Hematopoietic multipotent progenitor cell treated with erythropoietin and hydrocortisone succinate and interleukin-3 and kit ligand, for 6 days (in vitro differentiated cells): ENCODE results near the gene INKA2.
"Not testable (repeated sequence)": the region's sequence is repeated elsewhere in the genome, so short reads cannot be mapped to it uniquely, and the experiment has no call there.

Source experiments
- DNase-seq: peaks from one replicate; pipeline ENCODE4 v3.0.0-alpha.2; 2015

INKA2 gene

DNA sequence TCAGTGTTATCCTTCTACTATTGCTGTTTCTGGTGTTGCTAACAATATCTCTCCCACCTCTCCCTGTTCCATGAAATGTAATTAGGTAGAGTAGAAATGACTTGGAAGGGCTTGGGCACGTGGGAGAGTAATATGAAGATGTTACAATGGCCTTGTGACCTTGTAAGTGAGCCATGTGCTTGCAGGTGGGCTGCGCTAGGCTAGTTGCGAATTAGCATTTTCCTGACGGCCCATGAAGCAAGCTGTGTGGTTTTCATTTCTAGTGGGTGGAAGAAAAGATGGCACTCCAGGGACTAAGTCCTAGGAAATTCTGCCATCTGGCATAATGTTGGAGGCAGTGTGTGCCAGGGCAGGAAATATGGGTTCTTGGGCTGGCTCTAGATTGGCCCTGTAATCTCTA, 8.8 kb upstream of the INKA2 start:
- DNase-seq = no peak

DNA sequence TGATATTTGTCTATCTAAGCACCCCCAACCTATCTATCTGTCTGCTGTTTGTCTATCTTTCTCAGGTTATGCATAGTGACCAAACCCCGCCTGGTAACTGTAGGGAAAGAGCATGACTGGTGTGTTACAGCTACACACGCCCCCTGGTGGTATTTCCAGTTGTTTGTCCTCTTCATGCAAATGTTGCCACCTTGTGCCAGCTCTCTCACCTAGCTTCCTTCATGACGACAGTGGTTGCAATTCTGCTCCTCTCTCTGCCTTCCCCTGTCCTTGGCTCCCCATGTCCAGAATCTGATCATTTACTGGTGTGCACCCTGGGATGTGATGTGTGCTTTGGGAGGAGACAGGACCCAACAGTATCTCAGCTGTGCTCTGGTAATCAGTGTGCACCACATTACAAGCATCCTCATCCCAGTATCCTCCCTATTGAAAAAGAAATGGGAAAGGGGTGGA, 8.1 kb upstream of the INKA2 start:
- peak; percentile 95 for DNase-seq

DNA sequence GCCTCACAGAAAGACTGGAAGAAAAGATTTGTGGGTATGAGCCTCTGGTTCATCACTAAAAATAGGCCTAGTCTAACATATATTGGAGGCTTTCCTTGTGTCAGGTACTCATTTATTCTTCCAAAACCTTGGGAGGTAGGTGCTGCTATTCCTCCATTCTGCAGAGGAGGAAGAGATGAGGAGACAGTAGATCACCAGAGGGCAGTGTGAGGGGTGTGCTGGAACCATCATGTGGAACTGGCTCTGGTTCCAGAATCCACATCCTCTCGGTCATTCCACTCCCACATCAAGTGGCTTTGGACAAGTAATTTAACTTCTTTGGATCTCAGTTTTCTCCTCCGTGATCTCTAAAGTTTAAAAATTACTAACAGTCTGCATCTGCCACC, 7.4 kb upstream of the INKA2 start:
- DNase-seq = peak; percentile 18

DNA sequence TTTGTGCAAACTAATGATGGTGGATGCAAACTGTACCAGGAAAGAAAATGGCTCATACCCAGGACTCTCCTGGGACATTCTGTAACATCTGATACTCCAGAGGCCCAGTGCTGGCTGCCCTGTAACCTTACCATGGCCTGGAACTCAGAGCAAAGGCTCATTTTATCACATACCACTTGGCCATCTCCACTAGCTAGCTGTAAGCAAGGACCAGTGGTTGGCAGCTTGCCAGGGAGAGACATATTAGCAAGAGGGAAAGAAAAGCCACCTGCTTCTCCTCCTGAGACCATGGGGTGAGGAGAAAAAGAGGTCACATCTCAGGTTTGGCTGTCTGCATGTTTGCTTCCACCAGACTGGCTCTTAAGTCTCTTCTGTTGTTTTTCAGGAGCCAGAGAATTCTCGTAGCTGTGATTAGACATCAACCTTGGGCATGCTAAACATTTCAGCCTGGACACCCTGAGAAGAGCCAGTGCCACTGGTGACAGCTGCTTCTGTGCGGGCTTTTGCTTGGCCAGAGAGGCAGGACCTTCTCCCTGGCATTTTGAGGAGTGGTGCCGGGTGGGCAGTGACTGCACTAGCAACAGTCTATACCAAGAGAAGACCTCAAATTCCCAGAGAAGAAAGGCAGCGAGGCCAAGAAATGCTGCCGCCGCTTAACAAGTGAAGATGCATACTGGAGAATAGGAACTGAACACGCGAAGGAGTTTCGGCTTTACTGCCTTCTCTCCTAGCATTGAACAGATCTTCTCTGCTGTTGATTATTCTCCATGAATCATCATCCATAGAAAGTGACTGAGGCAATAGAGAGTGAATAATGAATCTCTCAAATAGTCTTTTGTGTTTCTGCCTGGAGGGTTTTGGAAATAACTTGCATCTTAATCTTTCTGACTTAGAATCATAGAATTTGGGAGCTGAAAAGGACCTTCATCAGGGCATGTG, 6.7 kb upstream of the INKA2 start:
- DNase-seq = peak; percentile 74

DNA sequence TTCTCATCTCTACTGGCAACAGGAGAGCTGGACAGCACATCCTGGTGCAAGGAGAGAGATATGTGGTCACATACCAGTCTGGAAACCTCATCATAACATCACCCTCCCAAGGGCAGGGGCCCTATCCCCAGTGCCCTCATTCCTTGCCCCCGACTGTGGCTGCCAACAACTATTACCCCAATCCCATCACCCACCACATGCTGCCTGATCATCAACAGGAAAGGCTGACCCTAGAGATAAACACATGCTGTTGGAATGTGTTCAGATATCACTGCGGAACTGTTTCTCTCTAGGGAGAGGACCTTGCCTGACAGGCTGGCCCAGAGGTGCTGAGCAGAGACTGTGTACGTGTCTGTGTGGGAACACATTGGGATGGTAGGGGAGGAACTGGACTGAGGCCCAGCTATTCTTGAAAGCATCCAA, 4.5 kb upstream of the INKA2 start:
- DNase-seq = peak; percentile 86

DNA sequence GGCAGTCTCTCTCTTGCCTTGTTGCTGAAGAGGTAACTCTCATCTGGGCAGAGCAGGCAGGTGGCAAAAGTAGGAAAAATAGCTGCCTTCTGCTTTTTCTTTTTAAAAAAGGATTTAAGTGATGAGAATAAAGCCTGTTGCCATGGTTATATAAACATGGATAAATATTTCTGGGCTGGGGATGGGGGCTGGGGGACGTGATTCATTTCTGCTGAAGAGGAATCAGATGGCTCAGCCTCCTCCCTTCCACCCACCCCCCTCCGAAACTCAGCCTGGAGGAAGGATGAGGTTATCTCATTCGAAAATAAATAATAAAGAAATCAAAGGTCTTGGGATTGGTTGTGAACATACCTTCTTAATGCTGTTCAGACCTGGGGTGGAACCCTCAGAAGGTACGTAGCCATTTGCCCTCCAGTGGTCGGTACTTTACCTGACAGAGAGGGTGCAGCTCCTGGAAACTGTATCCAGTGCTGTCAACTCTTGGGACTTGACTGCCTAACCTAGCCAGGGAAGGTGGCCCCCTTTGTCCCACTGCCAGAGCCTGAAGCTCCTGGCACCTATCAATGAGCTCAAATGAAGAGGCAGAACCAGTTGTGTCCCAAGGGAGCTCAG, 3.8 kb upstream of the INKA2 start:
- DNase-seq = no peak

DNA sequence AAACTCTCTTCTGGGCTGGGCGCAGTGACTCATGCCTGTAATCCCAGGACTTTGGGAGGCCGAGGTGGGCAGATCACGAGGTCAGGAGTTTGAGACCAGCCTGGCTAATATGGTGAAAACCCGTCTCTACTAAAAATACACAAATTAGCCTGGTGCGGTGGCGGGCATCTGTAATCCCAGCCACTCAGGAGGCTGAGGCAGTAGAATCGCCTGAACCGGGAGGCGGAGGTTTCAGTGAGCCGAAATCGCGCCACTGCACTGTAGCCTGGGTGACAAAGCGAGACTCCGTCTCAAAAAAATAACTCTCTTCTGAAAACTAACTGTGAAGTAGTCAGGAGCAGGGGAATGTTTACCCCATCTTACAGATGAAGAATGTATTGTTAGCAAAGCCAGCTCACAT, 3.1 kb upstream of the INKA2 start:
- DNase-seq = not testable (repeated sequence)

DNA sequence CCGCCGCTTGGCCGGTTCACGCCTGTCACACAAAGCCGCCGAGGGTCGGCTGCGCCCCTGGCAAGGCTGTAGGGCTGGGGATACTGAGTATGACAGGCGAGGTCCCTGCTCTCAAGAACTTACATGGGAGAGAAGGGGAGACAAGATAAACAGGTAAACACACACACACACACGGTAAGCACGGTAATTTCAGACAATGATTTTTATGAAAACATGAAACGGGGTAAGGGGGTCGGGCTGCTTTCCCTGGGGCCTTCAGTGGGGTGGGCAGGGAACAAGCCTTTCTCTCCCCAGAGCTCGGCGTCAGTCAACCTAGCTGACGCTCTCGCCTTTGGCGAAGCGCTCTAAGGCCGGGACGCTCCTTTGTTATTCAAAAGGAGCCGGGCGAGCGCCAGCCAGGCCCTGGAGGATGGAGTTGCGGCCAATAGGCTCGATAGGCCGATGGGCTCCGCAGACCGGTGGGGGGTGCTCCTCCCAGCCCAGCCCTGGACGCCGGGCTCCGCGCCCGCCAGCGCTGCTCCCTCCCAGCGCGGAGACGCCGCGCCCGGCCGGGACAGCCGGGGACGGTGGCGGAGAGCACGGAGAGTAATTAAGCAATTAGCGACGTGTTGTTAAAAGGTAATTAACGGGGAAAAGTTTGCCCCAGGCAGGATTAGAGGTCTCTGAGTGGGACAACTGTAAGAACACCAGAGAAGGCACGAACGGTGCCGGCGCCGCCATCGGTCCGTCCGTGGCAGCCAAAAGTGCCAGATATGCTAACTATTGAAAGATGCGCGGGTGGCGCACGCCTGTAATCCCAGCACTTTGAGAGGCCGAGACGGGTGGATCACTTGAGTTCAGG, 950 bp upstream of the INKA2 start:
- peak; percentile 74 for DNase-seq

DNA sequence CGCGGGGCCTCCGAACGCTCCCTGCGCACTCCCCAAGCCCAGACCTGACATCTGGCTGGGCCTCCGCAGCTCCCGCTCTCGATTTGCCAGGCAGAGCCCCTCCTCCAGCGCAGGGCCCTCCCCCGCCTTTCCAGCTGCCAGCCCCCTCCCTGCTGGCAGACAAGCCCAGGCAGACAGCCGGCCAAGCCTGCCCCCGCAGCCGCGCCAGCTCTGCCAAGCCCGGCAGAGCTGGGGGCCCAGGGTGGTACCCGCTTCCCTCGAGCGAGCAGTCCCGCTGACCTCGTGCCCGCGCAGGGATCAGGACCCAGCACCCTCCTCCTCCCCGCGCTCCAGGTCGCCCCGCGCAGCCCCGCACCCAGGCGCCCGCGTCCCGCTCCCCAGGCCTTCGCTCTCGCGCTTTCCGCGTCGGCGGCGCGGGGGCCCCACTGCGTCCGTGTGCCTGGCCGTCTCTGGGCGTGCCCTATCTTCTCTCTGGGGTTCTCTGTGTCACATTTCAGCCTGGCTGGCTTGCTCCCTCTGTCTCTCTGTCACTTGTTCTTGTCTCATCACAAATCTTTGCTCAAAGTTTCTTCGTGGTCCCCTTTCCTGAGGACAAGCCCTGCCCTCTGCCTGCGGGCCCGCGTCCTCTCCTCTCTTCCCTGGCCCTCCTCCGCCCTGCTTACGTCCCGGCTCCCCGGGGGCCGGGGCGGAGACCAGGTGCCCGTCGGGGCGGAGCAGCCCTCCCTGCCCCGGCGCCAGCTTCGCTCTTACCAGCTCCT, 580 bp downstream of the INKA2 start:
- peak; percentile 75 for DNase-seq

DNA sequence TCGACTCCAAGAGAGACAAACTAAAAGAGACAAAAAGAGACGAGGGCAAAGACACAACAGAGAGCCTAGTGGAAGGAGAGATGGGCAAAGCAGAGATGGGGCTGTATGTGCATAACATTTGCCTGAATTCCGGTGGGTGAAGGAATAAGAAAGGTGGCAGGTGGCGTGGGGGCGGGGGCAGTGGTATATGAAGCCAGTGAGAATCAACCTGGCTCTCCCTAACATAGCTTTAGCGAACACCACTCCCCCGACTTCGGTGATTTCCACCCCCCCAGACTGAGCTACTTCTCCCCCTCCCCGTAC, 1.1 kb downstream of the INKA2 start:
- no peak for DNase-seq

DNA sequence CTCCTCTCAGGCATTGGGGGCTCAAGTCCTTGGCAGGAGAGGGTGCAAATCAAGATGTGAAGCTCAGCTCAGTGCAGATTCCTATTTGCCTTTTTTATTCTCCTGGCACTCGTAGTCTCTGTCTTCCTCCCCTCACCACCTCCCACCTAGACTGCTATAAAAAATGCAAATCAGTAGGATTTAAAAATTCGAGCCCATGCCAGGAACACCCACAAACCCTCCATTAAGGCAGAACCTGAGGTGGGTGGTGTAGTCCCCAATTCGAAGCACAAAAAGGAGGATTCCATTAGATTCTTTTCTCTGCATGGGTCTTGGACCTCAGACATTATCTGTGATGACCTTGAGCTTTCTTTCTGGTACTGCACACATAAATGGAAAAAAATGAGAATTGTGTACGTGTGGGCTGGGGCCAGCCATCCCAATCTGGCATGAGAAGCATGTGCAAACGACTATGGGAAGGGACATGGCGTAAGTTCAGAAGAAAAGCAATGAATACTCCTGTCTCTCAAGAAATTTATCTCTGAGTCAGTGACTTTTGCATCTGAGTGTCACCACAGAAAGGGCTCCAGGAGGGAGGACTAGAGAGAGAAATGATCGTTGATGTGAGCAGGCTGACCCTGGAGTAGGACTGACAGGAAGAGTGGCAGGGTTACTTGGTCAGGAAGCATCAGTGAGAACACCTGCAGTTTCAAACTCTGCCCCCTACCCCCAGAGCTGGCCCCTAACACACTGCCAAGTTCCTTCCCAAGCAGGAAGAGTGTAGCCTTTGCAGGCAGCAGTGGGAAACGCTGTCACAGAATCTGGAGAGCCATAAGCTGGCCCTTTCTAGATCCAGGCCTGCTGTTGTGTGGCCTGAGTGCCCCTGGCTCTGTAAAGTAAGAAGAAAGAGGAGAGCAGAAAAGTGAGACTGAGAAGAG, 1.7 kb downstream of the INKA2 start:
- no peak for DNase-seq

DNA sequence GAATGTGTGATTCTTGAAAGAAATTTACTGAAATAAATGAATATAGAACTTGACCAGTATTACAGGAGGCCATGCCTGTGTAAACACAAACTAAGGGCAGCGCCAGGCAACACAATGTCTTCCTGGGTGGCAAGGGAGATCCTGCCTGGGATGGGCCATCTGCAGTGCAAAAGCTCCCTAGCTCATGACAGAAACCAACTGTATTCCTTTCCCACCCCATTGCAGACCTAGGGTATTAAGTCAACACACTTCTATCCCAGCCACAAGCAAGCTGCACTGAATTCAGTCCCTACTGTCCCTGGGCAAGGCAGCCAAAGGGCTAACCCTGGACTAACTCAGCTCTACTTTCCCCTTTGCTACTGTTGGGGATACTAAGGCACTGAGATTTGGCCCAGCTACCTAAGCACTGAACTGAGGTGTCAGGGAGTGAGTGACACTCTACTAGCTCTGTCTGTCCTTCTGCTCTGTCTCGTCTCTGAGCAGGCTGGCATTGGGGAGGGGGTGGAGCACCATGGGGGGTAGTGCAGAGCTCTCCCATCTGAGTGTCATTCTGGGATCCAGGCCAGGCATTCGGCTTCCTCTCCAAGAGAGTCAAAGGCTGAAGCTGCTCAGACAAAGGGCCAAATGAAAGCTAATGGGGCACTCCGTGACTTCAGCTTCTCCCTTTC, 2.5 kb downstream of the INKA2 start:
- no peak for DNase-seq

DNA sequence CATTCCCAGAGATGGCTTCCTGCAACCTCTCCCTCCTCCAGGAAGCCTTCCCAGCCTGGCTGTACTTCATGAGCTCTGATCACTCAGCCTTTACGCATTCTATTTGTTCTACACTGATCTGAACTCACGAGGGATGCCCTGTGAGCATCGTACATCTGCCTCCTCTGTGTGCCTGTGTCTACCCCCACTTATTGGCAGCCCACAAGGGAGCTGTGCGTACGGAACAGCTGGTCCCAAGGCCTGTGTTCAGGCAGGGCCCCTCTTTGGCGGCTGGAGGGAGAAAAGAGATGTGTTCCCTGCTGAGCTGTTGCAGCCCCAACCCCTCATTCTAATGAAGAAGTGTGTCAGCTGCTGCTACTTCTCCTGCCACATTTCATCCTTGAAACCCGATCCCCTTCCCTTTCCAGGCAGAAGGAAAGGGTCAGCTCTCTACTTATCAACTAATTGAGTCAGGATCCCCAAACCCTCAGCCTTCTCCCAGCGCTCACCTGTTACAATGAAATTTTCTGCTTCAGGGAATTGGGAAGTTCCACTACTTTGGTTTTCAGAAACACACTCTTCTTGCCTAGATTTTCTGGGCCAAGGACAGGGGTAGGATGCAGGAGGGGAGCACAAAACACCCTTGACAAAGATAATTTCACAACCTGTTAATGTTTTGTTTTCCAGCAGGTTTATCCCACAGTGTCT, 3.2 kb downstream of the INKA2 start:
- DNase-seq = no peak

DNA sequence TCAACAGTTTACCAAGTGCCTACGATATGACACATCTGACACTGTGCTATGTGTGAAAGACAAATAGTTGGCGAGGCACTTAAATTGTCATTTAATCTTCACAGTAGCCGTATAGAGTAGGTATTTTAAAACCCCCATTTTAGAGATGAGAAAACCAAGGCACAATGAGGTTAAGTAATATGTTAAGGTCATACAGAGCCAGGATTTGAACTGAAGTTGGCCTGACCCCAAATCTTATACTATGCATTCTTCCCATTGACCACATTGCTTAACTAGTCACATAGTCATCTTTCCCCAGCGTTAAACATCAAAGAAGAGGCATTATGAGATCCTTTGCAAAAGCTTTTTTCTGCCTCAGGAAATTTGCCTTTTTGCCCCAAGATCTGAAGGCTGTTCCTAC, 3.9 kb downstream of the INKA2 start:
- no peak for DNase-seq

DNA sequence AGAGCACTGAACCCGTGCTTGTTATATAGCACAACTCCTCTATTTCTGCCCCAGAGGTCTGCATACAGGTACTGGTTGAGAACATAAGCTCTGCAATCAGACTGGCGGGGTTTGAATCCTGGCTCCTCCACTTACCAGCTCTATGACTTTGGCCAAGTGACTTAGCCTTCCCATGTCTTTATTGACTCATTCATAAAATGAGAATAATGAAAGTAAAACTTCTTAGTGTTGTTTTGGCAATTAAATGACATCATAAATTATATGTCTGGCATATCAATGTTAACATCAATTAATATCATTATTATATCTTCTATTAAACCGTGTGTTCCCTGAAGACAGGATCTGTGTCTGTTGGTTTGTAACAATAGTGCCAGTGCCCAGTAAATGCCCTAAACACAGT, 4.3 kb downstream of the INKA2 start:
- DNase-seq = no peak

DNA sequence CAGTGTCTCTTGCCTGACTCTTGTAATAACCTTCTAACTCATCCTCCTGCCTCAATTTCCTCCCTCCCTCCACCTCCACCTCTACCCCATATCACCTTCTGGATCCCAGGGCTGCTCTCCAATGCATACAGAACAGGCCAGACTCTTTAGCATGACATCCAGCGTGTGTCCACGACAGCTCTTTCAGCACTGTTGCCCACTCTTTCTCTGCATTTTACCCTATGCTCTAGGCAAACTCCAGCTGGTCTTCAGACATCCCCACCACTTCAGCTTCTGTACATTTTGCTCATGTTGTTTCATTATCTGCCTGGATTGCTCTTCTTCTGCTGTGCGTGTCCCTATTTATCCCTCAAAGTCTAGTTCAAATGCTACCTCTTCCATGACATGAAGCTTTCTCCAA, 4.8 kb downstream of the INKA2 start:
- no peak for DNase-seq

DNA sequence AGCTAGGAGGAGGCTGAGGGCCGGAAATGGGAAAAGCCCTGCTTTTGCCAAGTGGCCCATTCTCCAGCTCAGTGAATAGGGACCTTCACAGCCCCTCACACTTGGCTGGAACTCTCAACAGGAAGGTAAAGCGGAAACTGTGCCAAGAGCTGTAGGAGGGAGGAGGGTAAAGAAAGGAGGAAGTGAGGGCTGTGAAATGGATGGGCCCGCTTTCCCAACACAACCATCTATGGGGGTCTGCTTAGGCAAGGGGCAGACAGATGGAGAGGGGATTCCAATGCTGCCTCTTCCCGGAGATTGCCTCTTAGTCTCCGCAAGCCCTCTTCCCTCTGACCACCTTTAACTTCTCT, 5.2 kb downstream of the INKA2 start:
- no peak for DNase-seq

DNA sequence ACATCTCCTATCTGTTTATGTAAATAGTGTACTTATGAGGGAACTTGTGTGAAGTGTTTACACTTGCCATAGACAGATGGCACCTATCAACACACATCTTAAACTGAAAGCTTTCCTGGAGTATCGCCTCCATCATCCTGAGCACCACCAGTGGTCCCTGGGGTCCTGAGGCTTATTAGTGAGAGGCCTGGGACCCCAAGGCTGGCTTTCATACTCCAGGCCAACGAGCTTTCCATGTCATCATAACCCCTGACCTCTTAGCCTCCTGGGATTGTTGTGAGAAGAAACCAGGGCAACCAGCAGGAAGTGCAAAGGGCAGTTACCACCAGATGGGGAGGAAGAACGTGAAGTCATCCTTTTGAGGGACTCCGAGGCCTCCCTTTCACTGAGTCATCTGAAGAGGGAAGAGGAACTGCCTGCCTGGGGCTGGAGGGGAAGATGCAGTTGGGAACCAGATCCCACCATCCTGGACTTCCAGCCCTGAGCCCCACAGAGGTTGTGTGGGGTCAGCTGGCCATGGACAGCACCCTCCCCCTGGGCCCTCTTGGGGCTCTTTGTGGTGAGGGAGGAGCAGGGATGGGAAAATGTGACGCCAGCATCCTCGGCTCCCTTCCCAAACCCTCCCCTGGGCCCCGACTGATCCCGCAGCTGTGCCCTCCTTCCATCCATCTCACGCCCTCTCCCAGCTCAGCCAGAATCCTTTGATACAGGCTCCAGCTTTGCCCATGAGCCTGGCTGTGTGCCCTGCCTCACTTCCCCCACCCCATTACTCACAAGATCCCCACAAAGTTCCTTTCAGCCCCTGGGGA, 5.8 kb downstream of the INKA2 start:
- peak; percentile 43 for DNase-seq

DNA sequence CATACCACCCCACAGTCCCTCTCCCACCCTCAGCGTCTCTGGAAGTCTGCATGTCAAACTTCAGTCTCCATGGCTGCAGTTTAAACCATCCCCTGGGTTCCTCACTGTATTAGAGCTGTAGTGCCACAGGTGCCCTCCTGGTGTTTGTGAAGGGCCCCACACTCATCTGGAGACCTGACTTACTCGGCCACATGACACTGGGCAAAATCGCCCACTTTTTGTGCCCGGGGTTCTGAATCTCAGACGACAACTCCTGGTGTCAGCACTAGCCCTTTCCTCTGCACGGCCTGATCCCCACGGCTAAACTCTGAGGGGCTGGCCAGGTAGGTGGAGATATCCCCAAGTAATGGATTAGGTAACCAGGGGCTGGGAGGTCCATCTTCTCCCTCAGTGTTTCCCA, 6.5 kb downstream of the INKA2 start:
- no peak for DNase-seq

DNA sequence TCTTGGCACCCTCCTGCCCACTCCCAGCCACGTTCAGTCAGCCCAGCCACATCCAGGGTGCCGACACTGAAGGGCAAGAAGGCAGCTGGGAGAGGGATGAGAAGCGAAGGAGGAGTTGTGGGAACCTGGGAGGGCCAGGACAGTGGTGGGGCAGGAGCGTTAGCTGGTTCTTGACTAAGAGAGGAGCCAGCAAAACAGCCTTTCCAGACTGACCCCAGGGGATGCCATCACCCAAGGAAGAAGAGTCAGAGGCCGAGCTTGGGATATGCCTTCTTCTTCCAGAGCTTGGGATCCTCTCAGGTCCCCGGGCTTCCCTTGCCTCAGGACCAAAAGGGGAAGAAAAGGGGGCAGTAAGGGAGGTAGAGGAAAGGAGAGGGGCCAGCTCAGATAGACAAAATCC, 7.2 kb downstream of the INKA2 start:
- no peak for DNase-seq
